Keratinocyte (primary cell): Measurements from ENCODE around the gene RNASEH2B.

Experiments used
- CTCF ChIP-seq, 3 experiments: IDR thresholded peaks in 1 of 3; conservative IDR thresholded peaks in 1 of 3; optimal IDR thresholded peaks in 1 of 3; 2 replicates in 2 of 3; 3 replicates in 1 of 3; pipeline versions ENCODE3 to v1.5.1; 2011; ENCODE audit warnings: low read length in 3 of 3, mild to moderate bottlenecking in 3 of 3, moderate library complexity in 2 of 3, control low read depth in 1 of 3, inconsistent platforms in 1 of 3; ENCODE audit not compliant: insufficient read depth in 2 of 3; ENCODE audit errors: extremely low read depth in 1 of 3
- EZH2 ChIP-seq: IDR thresholded peaks from one replicate; pipeline ENCODE4 v1.6.1; 2012; ENCODE audit warnings: inconsistent platforms, mild to moderate bottlenecking, low read length, moderate library complexity

GRCh38 chr13:50891206-50891605, 18.4 kb upstream of the RNASEH2B start:
- TF ChIP-seq CTCF (optimal IDR thresholded peaks at IDR 0.05 in 1 of 3, IDR thresholded peaks at IDR 0.05 in 1 of 3, conservative IDR thresholded peaks at IDR 0.05 in 1 of 3; ENCODE audit: extremely low read depth in 1 of 3, insufficient read depth in 2 of 3, low read length in 3 of 3) (no peak), EZH2 (no peak)
